NCI-H82 (cell line): ENCODE data around the gene PKP3.
"Not testable (repeated sequence)": the region's sequence is repeated elsewhere in the genome, so short reads cannot be mapped to it uniquely, and the experiment has no call there.

Experiments used
- DNase-seq: peaks from one replicate; lab custom pipeline; 2025; lab: John Stamatoyannopoulos, UW

The PKP3 gene, protein sequence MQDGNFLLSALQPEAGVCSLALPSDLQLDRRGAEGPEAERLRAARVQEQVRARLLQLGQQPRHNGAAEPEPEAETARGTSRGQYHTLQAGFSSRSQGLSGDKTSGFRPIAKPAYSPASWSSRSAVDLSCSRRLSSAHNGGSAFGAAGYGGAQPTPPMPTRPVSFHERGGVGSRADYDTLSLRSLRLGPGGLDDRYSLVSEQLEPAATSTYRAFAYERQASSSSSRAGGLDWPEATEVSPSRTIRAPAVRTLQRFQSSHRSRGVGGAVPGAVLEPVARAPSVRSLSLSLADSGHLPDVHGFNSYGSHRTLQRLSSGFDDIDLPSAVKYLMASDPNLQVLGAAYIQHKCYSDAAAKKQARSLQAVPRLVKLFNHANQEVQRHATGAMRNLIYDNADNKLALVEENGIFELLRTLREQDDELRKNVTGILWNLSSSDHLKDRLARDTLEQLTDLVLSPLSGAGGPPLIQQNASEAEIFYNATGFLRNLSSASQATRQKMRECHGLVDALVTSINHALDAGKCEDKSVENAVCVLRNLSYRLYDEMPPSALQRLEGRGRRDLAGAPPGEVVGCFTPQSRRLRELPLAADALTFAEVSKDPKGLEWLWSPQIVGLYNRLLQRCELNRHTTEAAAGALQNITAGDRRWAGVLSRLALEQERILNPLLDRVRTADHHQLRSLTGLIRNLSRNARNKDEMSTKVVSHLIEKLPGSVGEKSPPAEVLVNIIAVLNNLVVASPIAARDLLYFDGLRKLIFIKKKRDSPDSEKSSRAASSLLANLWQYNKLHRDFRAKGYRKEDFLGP

DNA sequence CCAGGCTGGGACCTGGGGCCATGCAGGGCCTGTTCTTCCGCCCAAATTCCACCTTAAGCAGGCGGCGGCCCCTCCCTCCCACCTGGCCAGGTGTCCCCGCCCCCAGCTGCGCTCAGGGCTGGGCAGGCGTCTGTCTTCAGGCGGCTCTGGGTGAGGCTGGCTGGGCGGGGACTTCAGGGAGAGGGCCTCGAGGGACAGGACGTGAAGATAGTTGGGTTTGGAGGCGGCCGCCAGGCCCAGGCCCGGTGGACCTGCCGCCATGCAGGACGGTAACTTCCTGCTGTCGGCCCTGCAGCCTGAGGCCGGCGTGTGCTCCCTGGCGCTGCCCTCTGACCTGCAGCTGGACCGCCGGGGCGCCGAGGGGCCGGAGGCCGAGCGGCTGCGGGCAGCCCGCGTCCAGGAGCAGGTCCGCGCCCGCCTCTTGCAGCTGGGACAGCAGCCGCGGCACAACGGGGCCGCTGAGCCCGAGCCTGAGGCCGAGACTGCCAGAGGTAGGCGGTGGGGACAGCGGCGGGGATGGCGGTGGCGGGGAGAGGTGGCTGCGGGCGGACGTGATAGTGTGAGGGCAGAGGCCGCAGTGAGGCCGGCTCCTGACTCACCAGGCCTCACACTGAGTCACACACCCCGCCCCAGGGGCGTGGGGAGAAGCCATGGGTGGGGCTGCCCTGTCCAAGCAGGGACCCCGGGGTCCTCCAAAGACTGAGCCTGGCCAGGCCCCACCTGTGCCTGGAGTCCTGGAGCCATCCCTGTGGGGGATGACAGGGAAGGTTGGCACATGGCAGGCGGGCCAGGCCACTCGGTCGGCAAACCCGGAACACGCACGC is at the start of gene PKP3:
Gene PKP3 (plus strand): TSS at position 176 of the 824 bp plus-strand sequence. CDS start 84 bp downstream, at position 260.
- DNase-seq = no peak

DNA sequence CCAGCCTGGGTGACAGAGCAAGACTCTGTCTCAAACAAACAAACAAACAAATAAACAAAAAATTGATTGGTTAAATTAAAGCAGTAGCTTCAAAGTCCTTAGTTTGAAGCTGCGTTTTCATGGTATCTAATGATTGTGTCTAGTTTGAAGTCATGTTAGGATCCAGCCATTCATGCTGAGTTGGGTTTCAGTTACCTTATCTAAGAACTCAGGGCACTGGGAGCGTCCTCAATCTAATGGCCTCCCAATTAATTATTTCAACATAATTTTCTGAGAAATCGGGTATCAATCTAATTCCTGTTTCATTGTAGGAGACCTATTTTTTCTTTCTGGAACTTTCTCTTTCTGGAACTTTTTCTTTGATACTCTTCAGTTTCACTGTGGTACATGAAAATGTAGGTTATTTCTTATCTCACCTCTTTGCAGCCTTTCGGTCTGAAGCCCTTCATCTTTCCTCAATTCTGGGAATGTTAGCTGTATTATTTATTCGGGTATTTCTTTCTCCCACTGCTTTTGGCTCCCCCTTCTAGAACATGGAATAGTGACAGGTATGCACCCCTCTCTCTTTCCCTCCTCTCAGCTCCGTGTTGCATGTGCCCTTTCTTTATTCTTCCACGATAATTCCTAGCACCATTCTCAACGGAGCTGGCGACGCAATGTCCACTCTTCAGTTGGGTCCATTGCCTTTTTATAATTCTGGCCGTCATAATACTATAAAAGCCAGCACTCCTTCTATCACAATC is 49.0 kb upstream of the PKP3 start:
- no peak for DNase-seq

DNA sequence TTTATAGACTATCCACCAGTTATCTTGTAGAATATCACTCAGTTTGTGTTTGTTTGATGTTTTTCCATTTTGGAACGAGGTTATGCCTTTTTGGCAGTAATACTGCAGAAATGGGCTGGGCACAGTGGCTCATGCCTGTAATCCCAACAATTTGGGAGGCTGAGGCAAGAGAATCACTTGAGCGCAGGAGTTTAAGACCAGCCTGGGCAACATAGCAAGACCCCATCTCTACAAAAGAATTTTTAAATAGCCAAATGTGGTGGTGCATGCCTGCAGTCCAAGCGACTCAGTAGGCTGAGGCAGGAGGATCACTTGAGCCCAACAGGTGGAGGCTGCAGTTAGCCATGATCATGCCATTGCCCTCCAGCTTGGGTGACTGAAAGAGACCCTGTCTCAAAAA is 47.5 kb upstream of the PKP3 start:
- DNase-seq = no peak

DNA sequence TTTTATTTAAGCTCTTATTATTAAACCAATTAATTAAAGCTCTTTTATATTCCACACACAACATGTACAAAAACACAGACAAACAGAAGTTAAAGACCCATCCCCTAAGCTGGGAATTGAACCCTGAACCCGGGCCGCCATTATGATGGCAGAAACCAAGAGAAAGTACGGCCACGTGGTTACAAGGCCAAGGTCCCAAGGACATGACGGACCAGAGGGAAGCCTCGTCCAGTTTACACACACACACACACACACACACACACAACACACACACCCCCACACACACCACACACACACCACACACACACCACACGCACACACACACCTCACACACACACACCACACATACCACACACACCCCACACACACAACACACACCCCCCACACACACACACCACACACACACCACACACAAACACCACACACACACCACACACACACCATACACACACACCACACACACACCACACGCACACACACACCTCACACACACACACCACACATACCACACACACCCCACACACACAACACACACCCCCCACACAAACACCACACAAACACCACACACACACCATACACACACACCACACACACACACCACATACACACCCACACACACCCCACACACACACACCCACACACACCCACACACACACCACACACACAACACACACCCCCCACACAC is 44.6 kb upstream of the PKP3 start:
- DNase-seq = not testable (repeated sequence)

DNA sequence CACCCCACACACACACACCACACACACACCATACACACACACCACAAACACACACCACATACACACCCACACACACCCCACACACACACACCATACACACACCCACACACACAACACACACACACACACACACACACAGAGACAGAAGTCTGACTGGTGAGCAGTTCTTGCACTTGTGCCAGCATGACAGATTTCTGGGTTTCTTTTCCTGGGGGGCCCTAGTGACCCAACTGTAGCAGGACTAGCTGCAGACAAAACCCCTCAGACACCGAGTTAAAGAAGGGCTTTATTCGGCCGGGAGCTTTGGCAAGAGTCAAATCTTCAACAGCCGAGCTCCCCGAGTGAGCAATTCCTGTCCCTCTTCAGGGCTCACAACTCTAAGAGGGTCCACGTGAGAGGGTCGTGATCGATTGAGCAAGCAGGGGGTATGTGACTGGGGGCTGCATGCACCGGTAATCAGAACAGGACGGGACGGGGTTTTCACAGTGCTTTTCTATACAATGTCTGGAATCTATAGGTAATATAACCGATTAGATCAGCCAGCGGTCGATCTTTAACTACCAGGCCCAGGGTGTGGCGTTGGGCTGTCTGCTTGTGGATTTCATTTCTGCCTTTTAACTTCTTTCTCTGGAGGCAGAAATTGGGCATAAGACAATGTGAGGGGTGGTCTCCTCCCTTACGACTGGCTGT is 43.8 kb upstream of the PKP3 start:
- not testable (repeated sequence) for DNase-seq

DNA sequence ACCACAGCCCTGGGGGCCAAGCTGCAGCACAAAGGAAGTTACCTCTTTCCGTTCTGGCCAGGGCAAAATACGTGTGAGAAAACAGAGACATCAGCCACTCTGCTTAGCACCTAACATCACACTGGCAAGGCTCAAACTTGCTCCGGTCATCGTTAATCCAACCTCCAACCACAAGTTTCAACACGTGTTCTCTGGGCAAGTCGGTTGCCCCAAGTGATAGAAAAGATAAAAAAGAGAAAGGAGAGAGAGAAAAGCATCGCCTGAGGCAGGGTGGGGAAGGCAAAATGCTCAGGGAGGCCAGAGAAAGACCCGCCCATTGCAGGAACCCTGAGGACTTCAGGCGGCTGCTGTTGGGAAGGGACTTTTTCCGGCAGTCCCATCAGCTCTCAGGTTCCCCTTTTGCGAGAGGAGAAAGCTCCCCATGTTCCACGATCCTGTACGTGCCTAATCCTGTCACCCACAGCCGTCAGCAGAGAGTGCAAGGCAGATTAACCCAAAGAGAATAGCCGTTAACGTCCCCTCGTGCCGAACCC is 43.2 kb upstream of the PKP3 start:
- DNase-seq = no peak

DNA sequence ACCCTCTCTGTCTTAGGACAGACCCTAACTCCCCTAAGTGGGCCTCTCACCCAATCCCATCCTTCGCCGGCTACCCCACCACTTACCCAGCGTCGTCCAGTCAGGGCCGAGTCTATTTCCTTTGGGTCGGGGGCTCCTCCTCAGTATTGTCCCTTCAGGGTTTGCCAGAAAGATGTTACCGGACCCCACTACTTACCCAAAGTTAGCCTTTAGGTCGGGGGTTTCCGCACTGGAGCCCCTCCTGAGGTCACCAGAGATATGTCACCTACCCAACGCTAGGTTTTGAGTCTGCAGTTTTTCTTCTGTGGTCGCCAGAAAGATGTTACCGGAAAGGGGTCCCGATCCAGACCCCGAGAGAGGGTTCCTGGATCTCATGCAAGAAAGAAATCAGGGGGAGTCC is 42.6 kb upstream of the PKP3 start:
- no peak for DNase-seq

DNA sequence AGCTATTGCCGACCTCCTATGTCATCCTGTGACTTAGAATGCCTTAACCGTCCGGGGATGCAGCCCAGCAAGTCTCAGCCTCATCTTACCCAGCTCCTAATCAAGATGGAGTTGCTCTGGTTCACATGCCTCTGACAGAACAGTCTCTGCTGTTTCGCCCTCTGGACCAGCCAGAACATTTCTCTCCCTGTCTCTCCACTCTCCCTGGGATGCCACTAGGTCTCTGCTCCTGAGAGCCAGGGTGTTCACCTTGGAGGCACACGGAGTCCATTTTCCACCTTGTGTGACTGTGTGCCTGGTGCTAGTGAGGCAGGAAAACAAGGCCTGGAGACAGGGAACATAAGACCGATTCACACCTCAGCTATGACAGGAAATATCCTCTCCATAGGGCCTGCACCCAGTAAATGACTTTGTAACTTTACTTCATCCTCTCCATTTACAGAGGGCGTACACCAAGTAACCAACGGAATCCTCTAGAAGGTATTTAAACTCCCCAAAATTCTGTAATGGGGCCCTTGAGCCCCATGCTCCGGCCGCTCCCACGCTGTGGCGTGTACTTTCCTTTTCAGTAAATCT is 41.5 kb upstream of the PKP3 start:
- no peak for DNase-seq

DNA sequence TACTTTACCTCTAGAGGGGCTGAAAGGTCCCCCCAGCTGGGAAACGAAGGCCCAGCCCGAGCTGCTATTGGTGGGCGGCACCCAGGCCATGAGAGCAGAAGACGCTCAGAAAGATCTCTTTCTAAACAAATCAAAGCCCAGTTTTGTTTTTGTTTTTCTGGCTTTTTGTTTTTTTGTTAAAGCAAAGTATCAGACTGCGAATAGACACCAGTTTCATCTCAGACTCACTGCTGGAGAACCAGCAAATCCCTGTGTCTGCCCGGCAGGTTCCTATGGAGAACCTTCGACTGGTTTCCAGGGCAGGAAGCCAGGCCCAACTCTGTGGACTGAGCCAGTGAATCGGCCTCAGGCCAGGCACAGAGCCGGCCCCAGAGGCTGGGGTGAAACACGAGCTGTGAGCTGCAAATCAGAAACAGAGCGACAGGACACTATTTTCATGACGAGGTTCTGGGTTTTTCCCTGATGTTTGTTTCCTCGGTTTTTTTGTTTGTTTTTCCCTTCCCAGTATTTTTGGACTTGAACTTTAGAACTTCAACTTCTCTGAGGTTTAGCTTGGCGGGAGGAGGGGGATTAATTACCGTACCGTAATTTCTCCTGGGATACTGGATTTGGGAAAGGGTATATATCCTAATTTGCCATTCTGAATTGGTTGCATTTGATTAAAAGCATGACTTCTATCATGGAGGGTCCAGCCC is 40.7 kb upstream of the PKP3 start:
- no peak for DNase-seq

DNA sequence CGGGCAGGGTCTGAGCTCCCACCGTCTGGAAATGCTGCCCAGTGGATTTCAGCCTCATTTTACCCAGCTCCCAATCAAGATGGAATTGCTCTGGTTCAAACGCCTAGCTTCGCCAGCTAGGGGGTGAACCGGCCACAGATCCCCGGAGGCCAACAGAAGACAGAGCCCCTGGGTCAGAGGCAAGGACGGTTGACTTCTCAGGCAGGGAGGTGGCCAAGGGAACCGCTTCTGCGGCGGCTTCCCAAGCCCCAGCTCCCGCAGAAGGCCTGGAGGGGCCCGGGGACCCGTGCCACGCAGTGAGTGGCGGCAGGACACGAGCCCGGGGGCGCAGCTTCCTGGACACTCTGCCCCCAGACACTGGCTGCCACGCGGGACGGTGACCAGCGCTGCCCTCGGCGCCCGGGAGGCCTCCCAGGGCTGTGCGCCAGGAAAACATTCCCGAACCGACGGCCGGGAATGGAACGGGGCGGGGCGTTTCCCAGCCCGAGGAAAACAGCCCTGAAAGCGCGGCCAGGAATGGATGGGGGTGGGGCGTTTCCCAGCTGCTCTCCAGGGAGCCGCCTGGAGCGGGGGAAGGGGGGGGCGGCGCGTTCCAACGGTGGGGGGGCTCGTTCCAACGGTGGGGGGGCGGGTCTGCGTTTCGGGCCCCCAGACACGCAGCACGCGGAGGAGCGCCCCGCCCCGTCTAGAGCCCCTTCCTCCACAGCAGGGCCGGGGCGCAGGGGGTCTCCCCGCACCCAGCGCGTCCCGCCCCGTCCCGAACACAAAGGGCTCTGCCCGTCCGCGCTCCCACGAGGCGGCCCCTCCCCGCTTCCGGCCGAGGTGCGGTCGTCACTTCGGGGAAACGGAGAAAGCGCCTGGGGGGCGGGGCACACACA is 38.2 kb upstream of the PKP3 start:
- peak; percentile 88 for DNase-seq

DNA sequence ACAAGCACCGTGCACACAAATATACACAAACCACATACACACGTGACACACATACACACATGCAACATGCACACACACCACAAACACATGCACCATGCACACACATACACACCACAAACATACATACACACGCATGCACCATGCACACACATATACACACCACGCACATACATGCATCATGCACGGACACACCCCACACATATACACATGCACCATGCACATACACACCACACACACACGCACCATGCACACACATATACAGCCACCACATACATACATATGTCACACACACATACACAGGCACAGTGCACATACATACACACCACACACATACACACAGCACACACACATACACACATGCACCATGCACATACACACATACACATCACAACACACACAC is 37.4 kb upstream of the PKP3 start:
- no peak for DNase-seq

DNA sequence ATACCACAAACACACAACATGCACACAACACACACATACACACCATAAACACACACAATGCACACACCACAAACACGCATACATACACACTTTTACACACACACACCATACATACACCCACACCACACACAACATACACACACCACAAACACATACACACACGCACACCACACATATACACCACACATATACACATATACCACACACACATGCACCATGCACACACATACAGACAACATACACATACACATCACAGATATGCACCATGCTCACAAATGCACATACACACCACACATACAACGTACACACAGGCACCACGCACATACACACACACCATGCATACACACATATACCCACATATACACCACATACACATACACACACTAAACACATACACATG is 36.4 kb upstream of the PKP3 start:
- no peak for DNase-seq

DNA sequence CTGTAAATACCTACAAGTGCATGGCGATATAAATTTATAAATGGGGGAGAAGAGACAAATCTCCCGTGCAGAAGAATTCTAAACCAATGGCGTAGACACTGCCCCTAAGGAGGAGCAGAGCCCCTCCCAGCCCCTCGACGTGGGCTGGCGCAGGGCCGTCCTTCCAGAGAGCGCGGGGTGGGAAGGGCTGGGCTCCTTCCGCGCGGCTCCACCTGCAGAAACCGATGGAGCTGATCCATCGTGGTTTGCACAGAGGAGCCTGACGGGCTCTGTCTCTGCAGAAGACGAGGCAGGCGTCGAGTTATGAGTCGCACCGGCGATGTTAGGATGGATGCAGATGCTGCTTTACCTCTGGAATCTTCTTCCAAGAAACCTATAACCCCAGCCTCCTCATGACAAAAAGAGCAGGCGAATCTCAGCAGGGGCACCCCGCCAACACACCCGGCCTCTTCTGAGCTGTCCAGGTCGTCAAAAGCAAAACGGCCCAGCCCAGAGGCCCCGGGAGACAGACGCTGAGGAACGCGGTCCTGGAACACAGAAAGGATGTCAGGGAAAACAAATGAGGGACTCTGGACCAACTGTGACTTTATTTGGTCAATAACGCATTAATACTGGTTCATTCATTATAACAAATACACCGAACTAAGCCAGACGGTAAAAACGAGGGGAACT is 35.7 kb upstream of the PKP3 start:
- no peak for DNase-seq

DNA sequence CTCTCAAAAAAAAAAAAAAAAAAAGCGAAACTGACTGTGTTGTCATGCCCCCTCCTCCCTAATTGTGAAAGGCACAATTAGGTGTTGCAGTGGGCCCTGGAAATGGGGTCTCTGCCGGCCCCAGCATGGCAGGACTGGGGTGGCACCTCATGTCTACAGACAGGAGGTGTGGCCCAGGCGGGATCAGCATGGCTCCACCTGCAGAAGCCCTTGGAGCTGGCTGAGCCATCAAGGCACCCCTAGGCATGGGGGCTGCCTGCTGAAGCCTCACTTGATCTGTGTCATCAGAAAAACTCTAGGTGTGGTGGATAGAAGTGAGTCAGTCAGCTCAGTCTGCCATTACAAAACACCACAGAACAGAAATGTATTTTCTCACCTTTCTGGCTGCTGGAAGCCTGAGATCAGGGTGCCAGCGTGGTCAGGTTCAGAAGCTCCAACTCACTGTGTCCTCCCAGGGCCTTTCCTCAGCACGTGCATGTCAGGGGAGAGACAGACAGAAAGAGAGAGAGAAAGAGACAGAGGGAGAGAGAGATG is 34.8 kb upstream of the PKP3 start:
- no peak for DNase-seq

DNA sequence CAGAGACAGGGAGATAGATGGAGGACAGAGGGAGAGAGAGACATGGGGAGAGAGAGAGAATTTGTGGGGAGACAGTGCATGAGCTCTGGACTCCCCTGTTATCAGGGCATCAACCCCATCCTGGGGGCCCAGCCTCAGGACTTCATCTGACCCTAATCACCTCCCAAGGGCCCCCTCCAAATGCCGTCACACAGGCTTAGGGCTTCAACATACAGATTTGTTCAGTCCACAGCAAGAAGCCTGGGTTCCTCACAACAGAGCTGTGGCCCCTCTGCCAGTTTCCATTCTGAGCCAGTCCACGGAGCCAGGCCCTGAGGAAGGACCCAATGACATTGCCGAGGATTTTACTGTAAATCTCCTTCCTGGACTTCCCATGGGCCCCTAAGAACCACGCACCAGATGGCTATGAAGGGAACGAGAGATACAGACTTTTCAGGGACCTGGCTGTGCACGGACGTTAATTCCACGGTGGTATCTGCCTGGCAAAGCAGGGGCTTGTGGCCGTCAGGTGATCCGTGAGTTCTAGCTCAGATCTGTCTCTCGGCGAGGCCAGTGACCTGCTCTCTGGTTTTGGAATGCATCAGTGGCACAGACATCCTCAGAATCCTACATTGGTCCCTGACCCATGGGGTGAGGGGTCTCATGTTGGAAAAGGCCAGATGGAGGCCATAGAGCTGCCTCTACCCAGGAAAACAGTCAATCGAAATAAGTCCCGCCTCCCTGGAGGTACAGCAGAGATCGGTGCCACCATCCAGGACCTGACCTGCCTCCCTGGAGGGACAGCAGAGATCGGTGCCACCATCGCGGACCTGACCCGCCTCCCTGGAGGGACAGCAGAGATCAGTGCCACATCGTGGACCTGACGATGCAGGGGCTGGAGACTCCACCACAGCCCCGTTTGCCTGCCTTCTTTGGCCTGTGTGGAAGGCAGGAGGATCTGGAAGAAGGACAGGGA is 33.4 kb upstream of the PKP3 start:
- DNase-seq = peak; percentile 69
